ENCODE results near the gene TMEM244. TPM values are rescaled to one million over a fixed set of nuclear protein-coding genes. Genes with fewer than 3 reads are reported as not detected.
A peak's percentile ranks its signal among the peaks of the same experiment; 100 is the strongest.

Gene TMEM244
- total RNA-seq, 1 donor from 2014 or later: not detected

- Mint-ChIP-seq H3K36me3 (no peaks in the 10 kb centered on the region), H3K27me3 (ENCODE audit: low read depth) (peaks cover 8% of the 10 kb centered on the region)
Measured at GRCh38 chr6:129866688-129867087, 5.6 kb upstream of the TMEM244 start.

DNA sequence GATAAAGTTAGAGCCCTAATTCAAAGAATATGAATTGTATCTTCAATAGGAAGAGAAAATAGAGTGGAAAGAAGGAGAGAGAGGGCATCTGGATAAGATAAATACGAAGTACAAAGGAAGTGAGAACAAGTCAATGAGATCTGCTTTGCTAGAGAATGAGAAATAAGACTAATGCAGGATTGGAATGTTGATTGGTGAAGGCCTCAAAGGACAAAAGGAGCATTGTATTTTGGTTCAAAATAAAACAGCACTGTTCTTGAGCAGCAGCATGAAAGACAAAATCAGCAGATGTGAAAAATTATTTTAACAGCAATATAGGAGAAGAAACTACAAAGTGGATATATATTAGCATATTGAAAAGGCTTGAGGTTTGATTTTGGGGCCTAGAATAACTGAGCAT lies 5.1 kb upstream of the TMEM244 start:
- no peak overlapping the region for H3K27ac Mint-ChIP-seq
- H3K4me1 Mint-ChIP-seq: peaks cover 9% of the 10 kb centered on the region
- TF ChIP-seq, protein P1, sequence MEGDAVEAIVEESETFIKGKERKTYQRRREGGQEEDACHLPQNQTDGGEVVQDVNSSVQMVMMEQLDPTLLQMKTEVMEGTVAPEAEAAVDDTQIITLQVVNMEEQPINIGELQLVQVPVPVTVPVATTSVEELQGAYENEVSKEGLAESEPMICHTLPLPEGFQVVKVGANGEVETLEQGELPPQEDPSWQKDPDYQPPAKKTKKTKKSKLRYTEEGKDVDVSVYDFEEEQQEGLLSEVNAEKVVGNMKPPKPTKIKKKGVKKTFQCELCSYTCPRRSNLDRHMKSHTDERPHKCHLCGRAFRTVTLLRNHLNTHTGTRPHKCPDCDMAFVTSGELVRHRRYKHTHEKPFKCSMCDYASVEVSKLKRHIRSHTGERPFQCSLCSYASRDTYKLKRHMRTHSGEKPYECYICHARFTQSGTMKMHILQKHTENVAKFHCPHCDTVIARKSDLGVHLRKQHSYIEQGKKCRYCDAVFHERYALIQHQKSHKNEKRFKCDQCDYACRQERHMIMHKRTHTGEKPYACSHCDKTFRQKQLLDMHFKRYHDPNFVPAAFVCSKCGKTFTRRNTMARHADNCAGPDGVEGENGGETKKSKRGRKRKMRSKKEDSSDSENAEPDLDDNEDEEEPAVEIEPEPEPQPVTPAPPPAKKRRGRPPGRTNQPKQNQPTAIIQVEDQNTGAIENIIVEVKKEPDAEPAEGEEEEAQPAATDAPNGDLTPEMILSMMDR (IDR thresholded peaks at IDR 0.05; ENCODE audit: unreplicated experiment): no peak
- H3K9me3 Mint-ChIP-seq: peaks cover 4% of the 10 kb centered on the region
- H3K27me3 Mint-ChIP-seq (ENCODE audit: low read depth): peaks cover 6% of the 10 kb centered on the region
- H3K36me3 Mint-ChIP-seq: no peaks in the 10 kb centered on the region
- no peak overlapping the region for H3K4me3 Mint-ChIP-seq
- no peak for DNase-seq (ENCODE audit: low spot score in 2 of 2, unreplicated experiment in 2 of 2)

More at GRCh38 chr6:129866688-129867087, 5.6 kb upstream of the TMEM244 start:
- Mint-ChIP-seq H3K27ac (no peak overlapping the region), H3K9me3 (peaks cover 4% of the 10 kb centered on the region), H3K4me3 (no peak overlapping the region), H3K4me1 (peaks cover 9% of the 10 kb centered on the region)
- DNase-seq (ENCODE audit: low spot score in 2 of 2, unreplicated experiment in 2 of 2): no peak
- TF ChIP-seq, protein P1 (IDR thresholded peaks at IDR 0.05; ENCODE audit: unreplicated experiment): no peak

- Mint-ChIP-seq H3K27me3 (ENCODE audit: low read depth) (peaks cover 4% of the 10 kb centered on the region), H3K36me3 (no peaks in the 10 kb centered on the region), H3K4me1 (peaks cover 13% of the 10 kb centered on the region), H3K9me3 (peaks cover 4% of the 10 kb centered on the region), H3K4me3 (no peak overlapping the region), H3K27ac (no peak overlapping the region)
- DNase-seq (ENCODE audit: low spot score in 2 of 2, unreplicated experiment in 2 of 2): no peak
- TF ChIP-seq, protein P1 (IDR thresholded peaks at IDR 0.05; ENCODE audit: unreplicated experiment): no peak
Measured at GRCh38 chr6:129865013-129865412, 3.9 kb upstream of the TMEM244 start.

GRCh38 chr6:129863664-129864063 lies 2.5 kb upstream of the TMEM244 start:
- Mint-ChIP-seq H3K4me1 (peaks cover 20% of the 10 kb centered on the region), H3K9me3 (peaks cover 4% of the 10 kb centered on the region), H3K4me3 (no peak overlapping the region), H3K27me3 (ENCODE audit: low read depth) (peaks cover 4% of the 10 kb centered on the region), H3K27ac (no peak overlapping the region), H3K36me3 (no peaks in the 10 kb centered on the region)
- TF ChIP-seq, protein P1 (IDR thresholded peaks at IDR 0.05; ENCODE audit: unreplicated experiment): no peak
- DNase-seq (ENCODE audit: low spot score in 2 of 2, unreplicated experiment in 2 of 2): no peak

GRCh38 chr6:129859524-129859923 lies 1.6 kb downstream of the TMEM244 start:
- Mint-ChIP-seq H3K36me3 (no peaks in the 10 kb centered on the region), H3K27ac (peak overlapping the region; percentile 51), H3K27me3 (ENCODE audit: low read depth) (peaks cover 4% of the 10 kb centered on the region), H3K9me3 (peaks cover 10% of the 10 kb centered on the region), H3K4me3 (no peak overlapping the region), H3K4me1 (peaks cover 11% of the 10 kb centered on the region)
- DNase-seq (ENCODE audit: low spot score in 2 of 2, unreplicated experiment in 2 of 2): no peak
- TF ChIP-seq, protein P1 (IDR thresholded peaks at IDR 0.05; ENCODE audit: unreplicated experiment): no peak

DNA sequence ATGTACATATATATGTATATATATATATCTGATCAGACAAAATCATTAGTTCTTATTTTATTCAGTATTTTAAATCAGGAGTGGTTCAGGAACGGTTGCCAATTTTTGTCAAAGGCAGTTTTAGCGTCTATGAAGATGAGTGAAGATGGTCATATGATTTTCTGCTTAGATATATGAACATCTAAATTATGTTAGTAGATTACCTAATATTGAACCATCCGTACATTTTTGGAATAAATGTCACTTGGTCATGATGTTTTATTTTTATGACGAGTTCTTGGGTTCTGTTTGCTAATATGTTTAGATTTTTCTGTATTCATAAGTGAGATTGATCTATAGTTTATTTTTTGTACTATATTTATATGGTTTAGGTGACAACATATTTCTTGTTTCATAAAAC lies 3.3 kb downstream of the TMEM244 start:
- peaks cover 11% of the 10 kb centered on the region for H3K4me1 Mint-ChIP-seq
- H3K27me3 Mint-ChIP-seq (ENCODE audit: low read depth): peaks cover 1% of the 10 kb centered on the region
- peaks cover 10% of the 10 kb centered on the region for H3K9me3 Mint-ChIP-seq
- H3K36me3 Mint-ChIP-seq: no peaks in the 10 kb centered on the region
- TF ChIP-seq, protein P1 (IDR thresholded peaks at IDR 0.05; ENCODE audit: unreplicated experiment): no peak
- H3K4me3 Mint-ChIP-seq: no peak overlapping the region
- H3K27ac Mint-ChIP-seq: no peak overlapping the region
- no peak for DNase-seq (ENCODE audit: low spot score in 2 of 2, unreplicated experiment in 2 of 2)

Data from mesothelial cell of epicardium (in vitro differentiated cells).